Fibroblast of pulmonary artery (primary cell): ENCODE data around the gene RAD52.

ENCODE experiments used
- DNase-seq: peaks from one replicate; pipeline ENCODE4 v3.0.0-alpha.2; 2010; ENCODE audit warnings: low read depth
- H3K4me3 ChIP-seq: replicated peaks from 2 replicates; pipeline ENCODE4 v1.5.1; 2011; ENCODE audit warnings: low read depth, mild to moderate bottlenecking, control low read depth, low read length, moderate library complexity
- CTCF ChIP-seq: IDR thresholded peaks from 2 replicates; pipeline ENCODE4 v1.5.1; 2011; ENCODE audit warnings: mild to moderate bottlenecking, control low read depth, low read length, inconsistent platforms; ENCODE audit errors: missing control alignments

Gene RAD52

GRCh38 chr12:916712-917445 is 32.6 kb downstream of the RAD52 start:
- no peak for TF ChIP-seq CTCF
- no peak for DNase-seq
- H3K4me3 ChIP-seq, result no peak overlapping the region

- no peak overlapping the region for H3K4me3 ChIP-seq
- no peak for TF ChIP-seq CTCF
- DNase-seq, result no peak
These were observed 33.3 kb downstream of the RAD52 start for GRCh38 chr12:916240-916639.

GRCh38 chr12:915090-915489 is 34.4 kb downstream of the RAD52 start:
- no peak overlapping the region for H3K4me3 ChIP-seq
- no peak for TF ChIP-seq CTCF
- DNase-seq, result no peak

GRCh38 chr12:913919-914698 is 35.4 kb downstream of the RAD52 start:
- peak; percentile 47 for DNase-seq
- no peak for TF ChIP-seq CTCF
- no peak overlapping the region for H3K4me3 ChIP-seq

GRCh38 chr12:912466-913235 is 36.8 kb downstream of the RAD52 start:
- DNase-seq, result no peak
- H3K4me3 ChIP-seq, result no peak overlapping the region
- TF ChIP-seq CTCF, result no peak

GRCh38 chr12:911191-911826 is 38.2 kb downstream of the RAD52 start:
- H3K4me3 ChIP-seq, result no peak overlapping the region
- no peak for DNase-seq
- no peak for TF ChIP-seq CTCF
